Mesangial cell (primary cell): Measurements from ENCODE around the gene GNB1. TPM values are rescaled to one million over a fixed set of nuclear protein-coding genes. Genes with fewer than 3 reads are reported as not detected.

Experiments
- total RNA-seq: library from RNA; depleted of rRNA; stranded (reverse); fragments of >200 nt; gene quantifications from 2 replicates; pipeline ENCODE4 v1.2.3, GENCODE V29; 2015

Gene GNB1
- 169 and 212 TPM in 2 replicates for total RNA-seq

DNA sequence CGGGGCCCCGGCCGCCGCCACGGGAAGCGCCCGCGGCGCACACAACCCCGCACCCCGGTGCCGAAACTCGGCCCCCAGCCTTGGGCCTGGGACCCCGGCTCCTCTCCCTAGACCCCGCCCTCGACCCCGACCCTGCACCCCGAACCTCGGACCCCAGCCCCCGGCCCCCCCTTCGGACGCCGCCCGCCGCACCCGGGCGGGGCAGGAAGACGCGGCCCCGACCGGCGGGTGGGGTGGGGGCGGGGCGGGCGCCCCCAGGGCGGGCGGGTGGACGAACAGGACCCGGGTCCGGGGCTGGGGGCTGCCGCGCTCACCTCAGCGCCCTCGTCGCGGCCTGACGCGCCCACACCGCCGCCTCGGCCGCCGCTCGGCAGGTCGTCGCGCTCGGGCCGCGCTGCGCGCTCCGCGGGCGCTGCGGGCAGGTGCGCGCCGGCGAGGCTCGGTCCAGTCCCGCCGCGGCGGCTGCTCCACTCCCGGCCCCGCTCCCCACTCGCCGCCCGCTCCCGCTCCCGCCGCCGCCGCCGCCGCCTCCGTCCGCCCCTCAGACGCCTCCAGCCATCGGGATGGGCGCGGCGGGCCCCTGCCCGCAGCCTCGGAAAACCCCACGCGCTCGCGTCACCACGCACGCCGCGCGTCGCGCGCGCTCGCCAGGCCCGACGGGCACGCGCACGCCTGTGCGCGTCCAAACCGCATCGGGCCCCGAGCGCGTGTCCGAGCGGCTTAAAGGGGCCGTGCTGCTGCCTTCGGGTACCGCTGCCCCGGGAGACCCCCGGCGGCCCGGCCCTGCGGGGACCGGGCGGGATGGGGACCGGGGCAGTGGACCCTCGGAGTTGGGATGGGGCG lies at the start of gene GNB1:
Gene GNB1, minus strand, starts transcription at position 582 of the 843 bp plus-strand sequence. CDS start 65,634 bp downstream, outside the sequence.

DNA sequence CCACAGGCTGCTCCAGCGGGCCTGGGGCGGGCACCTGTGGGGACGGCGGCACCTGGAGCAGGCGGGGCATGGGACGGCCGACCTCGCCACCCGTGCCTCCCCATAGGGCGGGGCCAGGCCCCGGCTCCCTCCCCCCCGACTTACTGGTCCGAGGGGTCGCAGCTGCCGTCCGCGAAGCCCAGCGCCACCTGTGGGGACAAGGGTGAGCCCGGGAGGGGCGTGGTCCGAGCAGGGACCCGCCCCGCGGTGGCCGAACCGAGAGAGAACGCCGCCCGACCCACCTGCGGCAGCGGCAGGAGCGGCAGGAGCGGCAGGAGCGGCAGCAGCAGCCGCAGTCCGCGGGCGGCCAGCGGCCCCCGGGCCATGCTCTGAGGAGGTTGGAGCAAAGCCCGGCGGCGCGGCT lies 28.0 kb upstream of the GNB1 start, which contains the start of gene TMEM52:
Gene TMEM52, minus strand, starts transcription at position 379 of the 403 bp plus-strand sequence. Its CDS starts 14 bp downstream, at position 365.

DNA sequence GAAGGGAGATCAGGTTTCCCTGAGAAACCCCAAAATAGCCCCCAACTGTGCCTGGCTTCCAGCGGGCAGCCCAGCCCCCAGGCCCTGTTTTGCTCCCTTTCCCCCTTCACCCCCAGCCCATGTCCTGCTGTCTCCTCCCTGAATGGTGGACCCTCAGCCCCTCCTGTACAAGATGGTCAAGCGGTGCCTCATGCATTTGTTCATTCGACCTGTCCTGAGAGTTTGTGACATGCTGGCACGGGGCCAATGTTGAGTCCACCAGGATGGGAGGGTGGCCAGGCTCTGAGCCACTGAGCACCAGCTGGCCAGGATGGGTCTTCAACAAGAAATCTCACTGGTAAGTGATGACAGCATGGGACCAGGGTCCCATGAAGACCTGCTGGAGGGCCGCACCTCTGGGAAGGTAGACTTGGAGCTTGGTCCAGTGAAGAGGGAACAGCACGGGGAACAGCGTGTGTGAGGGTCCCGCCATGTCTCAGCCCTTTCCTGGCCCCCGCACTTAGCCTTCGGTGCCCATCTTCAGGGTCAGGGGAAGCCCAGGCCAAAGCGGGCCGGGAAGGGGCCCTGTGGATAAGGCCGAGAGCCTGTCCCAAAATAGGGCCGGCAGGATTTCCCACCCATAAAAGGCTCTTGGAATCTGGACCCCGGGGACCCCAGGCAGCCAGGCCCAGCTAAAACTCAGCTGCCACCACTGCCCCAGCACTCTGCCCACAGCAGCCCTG lies 24.2 kb upstream of the GNB1 start, which contains the start of gene CALML6:
Gene CALML6, plus strand, starts transcription at position 290 of the 722 bp plus-strand sequence. Its CDS starts 21 bp downstream, at position 311.

DNA sequence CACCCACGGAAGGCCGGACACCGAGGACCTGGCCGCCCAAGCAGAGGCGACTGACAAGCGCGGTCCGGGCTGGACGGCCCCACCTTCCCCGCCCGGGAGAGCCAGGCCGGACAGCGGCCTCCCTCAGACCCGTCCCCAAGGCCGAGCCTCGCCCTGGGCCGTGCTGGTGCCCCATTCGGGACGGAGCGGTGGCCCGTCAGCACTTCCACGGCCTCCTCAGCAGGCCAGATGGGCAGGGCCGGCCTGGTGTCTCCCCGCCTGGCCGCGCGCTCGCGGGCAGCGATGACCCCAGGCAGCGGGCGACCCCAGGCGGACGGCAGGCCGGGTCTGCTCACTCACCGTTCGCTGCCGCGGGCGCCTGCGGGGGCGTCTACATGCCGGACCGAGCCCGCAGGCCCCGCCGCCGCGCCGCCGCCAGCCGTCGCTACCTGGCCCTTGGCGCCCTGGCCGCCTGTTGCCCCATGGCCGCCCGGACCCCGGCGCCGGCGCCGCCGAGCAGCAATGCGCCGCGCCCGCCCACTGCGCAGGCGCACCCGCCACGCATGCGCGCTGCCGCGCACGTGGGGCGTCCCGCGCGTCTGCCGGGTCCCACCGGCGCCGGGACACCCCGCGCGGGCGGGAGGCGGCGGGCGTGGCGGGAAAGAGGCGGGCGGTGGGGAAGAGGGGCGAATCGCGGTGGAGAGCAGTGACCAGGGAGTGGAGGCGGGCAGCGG lies 112.8 kb downstream of the GNB1 start, which contains the start of gene NADK:
Gene NADK, minus strand, starts transcription at position 521 of the 713 bp plus-strand sequence. CDS start 13,064 bp downstream, outside the sequence.

Other genes with a start within 250 kb of the GNB1 start
- 13.9 and 14.3 TPM in 2 replicates for gene CDK11B, start 232.1 kb downstream of the GNB1 start, total RNA-seq
- gene SLC35E2B, start 198.3 kb downstream of the GNB1 start, total RNA-seq: 11.7 and 46.5 TPM in 2 replicates
- 6.2 and 6.5 TPM in 2 replicates for gene CDK11A, start 166.7 kb downstream of the GNB1 start, total RNA-seq
- 54.8 and 57.6 TPM in 2 replicates for gene NADK, start 112.6 kb downstream of the GNB1 start, total RNA-seq
- 0.63 TPM in 1 of 2 replicates, not detected in the other for gene CALML6, start 24.2 kb upstream of the GNB1 start, total RNA-seq
- gene TMEM52, start 28.2 kb upstream of the GNB1 start, total RNA-seq: 1.1 and 3.1 TPM in 2 replicates
- under 0.01 TPM in 1 of 2 replicates, not detected in the other for gene CFAP74, start 112.7 kb upstream of the GNB1 start, total RNA-seq
- not detected in 2 replicates for gene GABRD, start 128.3 kb upstream of the GNB1 start, total RNA-seq
- 18.7 and 36.4 TPM in 2 replicates for gene PRKCZ, start 159.3 kb upstream of the GNB1 start, total RNA-seq